PFSK-1 (cell line): ENCODE results near the gene CEPT1.

Experiments
- POLR2AphosphoS5 ChIP-seq: IDR thresholded peaks from 2 replicates; pipeline ENCODE4 v1.6.1; 2012; ENCODE audit warnings: low read depth, mild to moderate bottlenecking, control low read depth, low read length, moderate library complexity
- SIN3A ChIP-seq: IDR thresholded peaks from 2 replicates; pipeline ENCODE4 v1.6.1; 2012; ENCODE audit warnings: mild to moderate bottlenecking, low read length, moderate library complexity, borderline replicate concordance; ENCODE audit not compliant: insufficient read depth
- TF ChIP-seq, protein P1 (sequence below), 2 experiments: IDR thresholded peaks; 2 replicates each; pipeline versions ENCODE4 v1.6.1 to v1.8.0; 2011 to 2012; ENCODE audit warnings: low read depth in 2 of 2, low read length in 2 of 2, control low read depth in 1 of 2, inconsistent platforms in 1 of 2, mild to moderate bottlenecking in 1 of 2, moderate library complexity in 1 of 2; ENCODE audit not compliant: insufficient read depth in 1 of 2

GRCh38 chr1:111126354-111126753 lies 13.7 kb upstream of the CEPT1 start:
- TF ChIP-seq POLR2AphosphoS5 = no peak
- no peak for TF ChIP-seq SIN3A
- TF ChIP-seq, protein P1, sequence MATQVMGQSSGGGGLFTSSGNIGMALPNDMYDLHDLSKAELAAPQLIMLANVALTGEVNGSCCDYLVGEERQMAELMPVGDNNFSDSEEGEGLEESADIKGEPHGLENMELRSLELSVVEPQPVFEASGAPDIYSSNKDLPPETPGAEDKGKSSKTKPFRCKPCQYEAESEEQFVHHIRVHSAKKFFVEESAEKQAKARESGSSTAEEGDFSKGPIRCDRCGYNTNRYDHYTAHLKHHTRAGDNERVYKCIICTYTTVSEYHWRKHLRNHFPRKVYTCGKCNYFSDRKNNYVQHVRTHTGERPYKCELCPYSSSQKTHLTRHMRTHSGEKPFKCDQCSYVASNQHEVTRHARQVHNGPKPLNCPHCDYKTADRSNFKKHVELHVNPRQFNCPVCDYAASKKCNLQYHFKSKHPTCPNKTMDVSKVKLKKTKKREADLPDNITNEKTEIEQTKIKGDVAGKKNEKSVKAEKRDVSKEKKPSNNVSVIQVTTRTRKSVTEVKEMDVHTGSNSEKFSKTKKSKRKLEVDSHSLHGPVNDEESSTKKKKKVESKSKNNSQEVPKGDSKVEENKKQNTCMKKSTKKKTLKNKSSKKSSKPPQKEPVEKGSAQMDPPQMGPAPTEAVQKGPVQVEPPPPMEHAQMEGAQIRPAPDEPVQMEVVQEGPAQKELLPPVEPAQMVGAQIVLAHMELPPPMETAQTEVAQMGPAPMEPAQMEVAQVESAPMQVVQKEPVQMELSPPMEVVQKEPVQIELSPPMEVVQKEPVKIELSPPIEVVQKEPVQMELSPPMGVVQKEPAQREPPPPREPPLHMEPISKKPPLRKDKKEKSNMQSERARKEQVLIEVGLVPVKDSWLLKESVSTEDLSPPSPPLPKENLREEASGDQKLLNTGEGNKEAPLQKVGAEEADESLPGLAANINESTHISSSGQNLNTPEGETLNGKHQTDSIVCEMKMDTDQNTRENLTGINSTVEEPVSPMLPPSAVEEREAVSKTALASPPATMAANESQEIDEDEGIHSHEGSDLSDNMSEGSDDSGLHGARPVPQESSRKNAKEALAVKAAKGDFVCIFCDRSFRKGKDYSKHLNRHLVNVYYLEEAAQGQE (IDR thresholded peaks at IDR 0.05; ENCODE audit: insufficient read depth in 1 of 2, low read depth in 2 of 2, low read length in 2 of 2) = no peak
